B cell (primary cell): ENCODE measurements around the gene STAT1. TPM values are rescaled to one million over a fixed set of nuclear protein-coding genes. Genes with fewer than 3 reads are reported as not detected.

Experiments
- ATAC-seq: fragments of 200-7000 bp; cut with Tn5 transposase; one replicate; pipeline ENCODE4 v1.10.0; 2021; ENCODE audit warnings: low read depth, mild to moderate bottlenecking, moderate number of reproducible peaks, moderate library complexity
- CTCF ChIA-PET: fragments of 350-600 bp; sonication (Branson Sonifier 250); formaldehyde crosslinking; loops from one replicate; lab custom pipeline; 2021; ENCODE audit warnings: antibody characterized with exemption, inconsistent platforms; lab: Charles Lee
- POLR2A ChIA-PET: fragments of 350-600 bp; sonication (Branson Sonifier 250); formaldehyde crosslinking; loops from one replicate; lab custom pipeline; 2021; ENCODE audit warnings: antibody characterized with exemption; lab: Charles Lee
- DNase-seq: peaks from one replicate; pipeline ENCODE4 v3.0.0; 2013
- H2AFZ ChIP-seq: 2 replicates; pipeline ENCODE4 v1.6.1; 2012; ENCODE audit warnings: mild to moderate bottlenecking, low read depth, low read length; ENCODE audit not compliant: insufficient read depth, poor library complexity, severe bottlenecking
- H3K27ac ChIP-seq, 2 donors: 1 replicate in 1 of 2; 2 replicates in 1 of 2; pipeline ENCODE4 v1.5.1; 2012 to 2013; ENCODE audit warnings: low read length in 2 of 2, mild to moderate bottlenecking in 2 of 2, moderate library complexity in 1 of 2
- H3K27me3 ChIP-seq, 4 experiments: fragments of 200-600 bp in 1 of 4; sonication (generic) in 1 of 4; replicated peaks in 1 of 4; 1 replicate in 2 of 4; 2 replicates in 2 of 4; pipeline versions ENCODE4 v1.6.1 to v1.7.0; 2013 to 2016; ENCODE audit warnings: low read length in 3 of 4, mild to moderate bottlenecking in 2 of 4, mixed read lengths in 1 of 4, moderate library complexity in 1 of 4; ENCODE audit not compliant: insufficient read depth in 4 of 4, control insufficient read depth in 3 of 4; ENCODE audit errors: control extremely low read depth in 1 of 4
- H3K36me3 ChIP-seq, 2 experiments: replicated peaks in 1 of 2; 1 replicate in 1 of 2; 2 replicates in 1 of 2; pipeline versions ENCODE4 v1.6.1 to v1.7.1; 2013; ENCODE audit warnings: low read length in 1 of 2; ENCODE audit not compliant: insufficient read depth in 2 of 2, control insufficient read depth in 1 of 2; ENCODE audit errors: control extremely low read depth in 1 of 2, extremely low read depth in 1 of 2
- H3K4me1 ChIP-seq, 2 donors: fragments of 200-600 bp in 1 of 2; sonication (generic) in 1 of 2; 1 replicate in 1 of 2; 2 replicates in 1 of 2; pipeline versions ENCODE4 v1.5.1 to v1.6.1; 2013 to 2017; ENCODE audit warnings: low read length in 2 of 2; ENCODE audit not compliant: control insufficient read depth in 2 of 2, insufficient read depth in 2 of 2
- H3K4me2 ChIP-seq: replicated peaks from 2 replicates; pipeline ENCODE3; 2012; ENCODE audit warnings: mild to moderate bottlenecking, low read depth, low read length; ENCODE audit not compliant: poor library complexity, severe bottlenecking
- H3K4me3 ChIP-seq, 5 experiments: fragments of 200-600 bp in 1 of 5; sonication (generic) in 1 of 5; 1 replicate in 3 of 5; 2 replicates in 2 of 5; pipeline versions ENCODE4 v1.5.1 to v1.7.0; 2011 to 2016; ENCODE audit warnings: low read length in 4 of 5, mild to moderate bottlenecking in 4 of 5, low read depth in 2 of 5, control low read depth in 1 of 5, moderate library complexity in 1 of 5; ENCODE audit not compliant: insufficient read depth in 1 of 5; ENCODE audit errors: control extremely low read depth in 1 of 5, extremely low read depth in 1 of 5
- H3K79me2 ChIP-seq: fragments of 200-600 bp; sonication (generic); one replicate; pipeline ENCODE4 v1.6.0; 2016; ENCODE audit warnings: low read length; ENCODE audit not compliant: control insufficient read depth, insufficient read depth
- H3K9ac ChIP-seq: fragments of 200-600 bp; sonication (generic); 2 replicates; pipeline ENCODE4 v1.6.1; 2017; ENCODE audit warnings: mild to moderate bottlenecking, low read length, moderate library complexity
- H3K9me3 ChIP-seq, 3 donors: one replicate each; pipeline versions ENCODE4 v1.6.1 to v1.7.1; 2013; ENCODE audit warnings: low read length in 2 of 3; ENCODE audit not compliant: control insufficient read depth in 2 of 3, insufficient read depth in 1 of 3; ENCODE audit errors: control extremely low read depth in 1 of 3
- H4K20me1 ChIP-seq: 2 replicates; pipeline ENCODE4 v1.6.0; 2012; ENCODE audit warnings: mild to moderate bottlenecking, low read length; ENCODE audit not compliant: insufficient read depth, control insufficient read depth, poor library complexity, severe bottlenecking
- H3K27ac Mint-ChIP-seq: one replicate; pipeline ENCODE4 v1.8.0; 2021; ENCODE audit warnings: mixed read lengths
- H3K27me3 Mint-ChIP-seq: one replicate; pipeline ENCODE4 v1.8.0; 2021; ENCODE audit warnings: mixed read lengths
- H3K4me1 Mint-ChIP-seq: one replicate; pipeline ENCODE4 v1.8.0; 2021; ENCODE audit warnings: mixed read lengths
- H3K4me3 Mint-ChIP-seq: one replicate; pipeline ENCODE4 v1.8.0; 2021; ENCODE audit warnings: mixed read lengths
- H3K9me3 Mint-ChIP-seq: one replicate; pipeline ENCODE4 v1.8.0; 2022; ENCODE audit warnings: mixed read lengths; ENCODE audit not compliant: insufficient read depth
- CTCF ChIP-seq: fragments of 200-600 bp; IDR thresholded peaks from one replicate; pipeline ENCODE4 v1.8.0; 2022; ENCODE audit warnings: antibody characterized with exemption, mild to moderate bottlenecking
- EZH2 ChIP-seq: IDR thresholded peaks from 2 replicates; pipeline ENCODE4 v1.6.1; 2012; ENCODE audit warnings: borderline replicate concordance, low read depth, mild to moderate bottlenecking, moderate library complexity, low read length; ENCODE audit not compliant: insufficient read depth, poor library complexity, severe bottlenecking
- WGBS: methylation state at CpG from one replicate; pipeline ENCODE4 v1.1.5; 2013; ENCODE audit warnings: missing lambda C conversion rate; ENCODE audit not compliant: insufficient coverage; 5-methylcytosine and 5-hydroxymethylcytosine counted together
- intact Hi-C: fragments of 100-400 bp; cut with micrococcal nuclease; formaldehyde crosslinking; loops from one replicate; pipeline ENCODE4 v1.10.0; 2022
- polyA plus RNA-seq: library from polyadenylated mRNA; depleted of rRNA; stranded (reverse); fragments of >200 nt; gene quantifications from 2 replicates; pipeline ENCODE4 v1.2.3, GENCODE V29; 2012
- total RNA-seq, 2 donors: library from RNA; stranded (reverse); fragments of 120-200 nt in 1 of 2; gene quantifications; 1 replicate in 1 of 2; 2 replicates in 1 of 2; pipeline versions ENCODE4 v1.2.3 to v1.2.4, GENCODE V29; 2013 to 2022

Gene STAT1
- total and polyA plus RNA-seq, 2 donors (not counting 1 experiment from before 2014, with no cell fraction given), result 20.5 to 50.9 TPM

GRCh38 chr2:191009541-191010374 lies 4.2 kb downstream of the STAT1 start:
- H3K9ac ChIP-seq, result no peak overlapping the region
- peaks cover 25% of the 10 kb centered on the region for H3K4me1 Mint-ChIP-seq
- peaks cover 46% of the 10 kb centered on the region for H3K79me2 ChIP-seq

More at GRCh38 chr2:191009541-191010374, 4.2 kb downstream of the STAT1 start:
- Mint-ChIP-seq H3K27me3 (no peaks in the 10 kb centered on the region), H3K27ac (no peak overlapping the region), H3K4me3 (no peak overlapping the region), H3K9me3 (no peaks in the 10 kb centered on the region)
- Histone ChIP-seq H4K20me1 (peaks cover 16% of the 10 kb centered on the region), H3K36me3 (peaks cover 23 to 45% of the 10 kb centered on the region in 2 experiments), H3K9me3 (no peaks in the 10 kb centered on the region), H3K4me2 (no peak overlapping the region), H2AFZ (no peak overlapping the region), H3K27me3 (no peaks in the 10 kb centered on the region), H3K27ac (peak overlapping the region in 1 of 2 donors; percentile 26), H3K4me3 (no peak overlapping the region), H3K4me1 (peaks cover 35 to 39% of the 10 kb centered on the region in 2 donors)
- no peak for ATAC-seq
- no peak for DNase-seq
- WGBS, result no CpG with 5 or more reads among the region's 4 CpGs
- CTCF ChIA-PET, result no interaction called here
- intact Hi-C loops, result loop anchor here (5.0 kb wide), 1 partner anchor 1227 kb away; the partner anchor contains the start of genes ORMDL1 and PMS1
- POLR2A ChIA-PET, result no interaction called here
- TF ChIP-seq EZH2 (no peak), CTCF (no peak)
